Renal cortex interstitium (tissue), 11 donors: Measurements from ENCODE around the gene NEK6. TPM values are rescaled to one million over a fixed set of nuclear protein-coding genes. Genes with fewer than 3 reads are reported as not detected.

ENCODE experiments used
- DNase-seq, 11 donors: peaks; one replicate each; pipeline ENCODE4 v3.0.0-alpha.2; 2013; ENCODE audit warnings: low read depth in 9 of 11, low spot score in 4 of 11; ENCODE audit errors: extremely low read depth in 1 of 11
- polyA plus RNA-seq, 3 donors: library from polyadenylated mRNA; unstranded; fragments of 120-200 nt; gene quantifications; one replicate each; pipeline ENCODE4 v1.2.1, GENCODE V29; 2013; ENCODE audit not compliant: insufficient read length in 3 of 3

NEK6 gene
- polyA plus RNA-seq, 3 donors: 28.1 to 34.1 (median 28.5) TPM

GRCh38 chr9:124344291-124345050, 86.7 kb downstream of the NEK6 start:
- DNase-seq: no peak

- no peak for DNase-seq
Measured at GRCh38 chr9:124345063-124345462, 87.3 kb downstream of the NEK6 start.

- no peak for DNase-seq
Measured at GRCh38 chr9:124345751-124346281, 88.1 kb downstream of the NEK6 start.

GRCh38 chr9:124346347-124347163, 88.8 kb downstream of the NEK6 start:
- no peak for DNase-seq

GRCh38 chr9:124347206-124347967, 89.6 kb downstream of the NEK6 start:
- no peak for DNase-seq

GRCh38 chr9:124347968-124348358, 90.2 kb downstream of the NEK6 start:
- no peak for DNase-seq

- DNase-seq: no peak
Measured at GRCh38 chr9:124348363-124348762, 90.6 kb downstream of the NEK6 start.

GRCh38 chr9:124348831-124349230, 91.1 kb downstream of the NEK6 start:
- DNase-seq: no peak

- DNase-seq: no peak
Measured at GRCh38 chr9:124349267-124349666, 91.5 kb downstream of the NEK6 start.

- DNase-seq: no peak
Measured at GRCh38 chr9:124349675-124350493, 92.1 kb downstream of the NEK6 start.

GRCh38 chr9:124350494-124351263, 92.9 kb downstream of the NEK6 start:
- no peak for DNase-seq

- no peak for DNase-seq
Measured at GRCh38 chr9:124351672-124352468, 94.1 kb downstream of the NEK6 start.

- DNase-seq: no peak
Measured at GRCh38 chr9:124352616-124353015, 94.9 kb downstream of the NEK6 start.

- DNase-seq: no peak
Measured at GRCh38 chr9:124353166-124353768, 95.5 kb downstream of the NEK6 start.

GRCh38 chr9:124353811-124354274, 96.1 kb downstream of the NEK6 start:
- peak in 3 of 11 donors; percentile 36 to 45 (median 37) for DNase-seq

- no peak for DNase-seq
Measured at GRCh38 chr9:124354346-124355038, 96.7 kb downstream of the NEK6 start.
